ENCODE measurements around the gene ST8SIA6.

DNA sequence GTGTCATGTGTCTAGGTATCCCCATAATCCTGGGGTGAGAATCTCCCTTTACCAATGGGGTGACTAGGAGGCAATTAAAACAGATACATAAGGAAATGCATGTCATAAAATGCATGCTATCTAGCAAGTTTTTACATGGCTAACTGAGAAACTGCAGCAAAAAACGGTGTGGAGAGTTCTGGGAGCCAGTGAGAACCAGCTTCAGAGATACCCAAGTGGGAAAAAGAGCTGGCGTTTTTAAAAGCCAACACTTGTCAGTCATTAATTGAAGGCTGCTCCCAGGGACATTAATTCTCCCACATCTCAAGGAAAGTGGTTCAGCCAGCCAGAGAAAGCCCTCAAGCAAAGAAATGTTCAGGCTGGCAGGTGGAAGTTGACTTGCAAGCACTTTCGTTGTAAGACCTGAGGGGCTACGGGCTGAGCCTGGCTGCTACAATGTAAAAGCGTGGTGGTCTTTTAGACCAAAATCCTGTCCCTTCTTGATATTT, 28.1 kb downstream of the ST8SIA6 start:
- TF ChIP-seq, protein P1, sequence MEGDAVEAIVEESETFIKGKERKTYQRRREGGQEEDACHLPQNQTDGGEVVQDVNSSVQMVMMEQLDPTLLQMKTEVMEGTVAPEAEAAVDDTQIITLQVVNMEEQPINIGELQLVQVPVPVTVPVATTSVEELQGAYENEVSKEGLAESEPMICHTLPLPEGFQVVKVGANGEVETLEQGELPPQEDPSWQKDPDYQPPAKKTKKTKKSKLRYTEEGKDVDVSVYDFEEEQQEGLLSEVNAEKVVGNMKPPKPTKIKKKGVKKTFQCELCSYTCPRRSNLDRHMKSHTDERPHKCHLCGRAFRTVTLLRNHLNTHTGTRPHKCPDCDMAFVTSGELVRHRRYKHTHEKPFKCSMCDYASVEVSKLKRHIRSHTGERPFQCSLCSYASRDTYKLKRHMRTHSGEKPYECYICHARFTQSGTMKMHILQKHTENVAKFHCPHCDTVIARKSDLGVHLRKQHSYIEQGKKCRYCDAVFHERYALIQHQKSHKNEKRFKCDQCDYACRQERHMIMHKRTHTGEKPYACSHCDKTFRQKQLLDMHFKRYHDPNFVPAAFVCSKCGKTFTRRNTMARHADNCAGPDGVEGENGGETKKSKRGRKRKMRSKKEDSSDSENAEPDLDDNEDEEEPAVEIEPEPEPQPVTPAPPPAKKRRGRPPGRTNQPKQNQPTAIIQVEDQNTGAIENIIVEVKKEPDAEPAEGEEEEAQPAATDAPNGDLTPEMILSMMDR (IDR thresholded peaks at IDR 0.05), result no peak
- TF ChIP-seq POLR2A (IDR thresholded peaks at IDR 0.05), result no peak
